Measurements from ENCODE around the gene DPF3.

DNA sequence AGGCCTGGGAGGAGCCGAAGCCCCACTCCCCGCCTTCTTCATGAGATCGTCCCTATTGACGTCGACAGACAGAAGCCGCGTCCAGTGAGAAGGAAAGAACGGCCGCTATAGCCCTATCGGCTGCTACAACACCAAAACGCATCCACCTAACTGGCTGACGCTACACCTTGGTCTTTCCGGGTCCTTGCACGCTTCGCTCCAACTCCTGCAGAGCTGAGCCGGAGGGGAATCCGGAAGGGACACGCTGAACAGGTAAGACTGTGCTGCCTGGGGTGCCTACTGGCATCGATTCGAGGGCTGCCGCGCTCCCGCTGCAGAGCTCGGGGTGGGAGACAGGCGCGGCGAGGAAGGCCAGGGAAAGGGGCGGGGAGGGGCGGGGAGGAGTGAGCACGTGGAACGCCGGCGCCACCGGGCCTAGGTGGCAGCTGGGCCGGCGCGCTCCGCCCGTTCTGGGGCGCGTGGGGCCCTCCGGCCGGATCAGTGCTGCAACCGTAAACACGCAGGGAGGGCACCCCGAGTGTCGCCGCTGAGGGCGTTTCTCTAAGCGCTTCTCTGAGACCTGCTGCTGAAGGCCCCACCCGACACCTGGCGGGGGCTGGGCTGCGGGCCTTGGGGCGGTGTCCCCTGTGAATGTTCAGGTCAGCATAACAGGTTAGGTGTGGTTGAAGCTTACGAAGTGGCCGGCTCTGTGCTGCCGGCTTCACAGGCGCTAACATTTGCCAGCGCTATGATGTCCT, 32.6 kb upstream of the DPF3 start, which contains the start of gene DCAF4:
- no peak for TF ChIP-seq GATA2 (IDR thresholded peaks at IDR 0.05; ENCODE audit: low read depth, low read length)
- TF ChIP-seq GATA3 (IDR thresholded peaks at IDR 0.05; ENCODE audit: low read depth, low read length) = no peak
